DMS53 treated with DMSO at 0.1 percent for 48 hours (cell line): Measurements from ENCODE around the gene ZNF334.
A peak's percentile ranks its signal among the peaks of the same experiment; 100 is the strongest.

Source experiments
- DNase-seq: peaks from one replicate; lab custom pipeline; 2025; ENCODE audit not compliant: unreplicated experiment; lab: John Stamatoyannopoulos, UW

ZNF334 gene

GRCh38 chr20:46546298-46546697 lies 32.9 kb upstream of the ZNF334 start:
- DNase-seq, result no peak

DNA sequence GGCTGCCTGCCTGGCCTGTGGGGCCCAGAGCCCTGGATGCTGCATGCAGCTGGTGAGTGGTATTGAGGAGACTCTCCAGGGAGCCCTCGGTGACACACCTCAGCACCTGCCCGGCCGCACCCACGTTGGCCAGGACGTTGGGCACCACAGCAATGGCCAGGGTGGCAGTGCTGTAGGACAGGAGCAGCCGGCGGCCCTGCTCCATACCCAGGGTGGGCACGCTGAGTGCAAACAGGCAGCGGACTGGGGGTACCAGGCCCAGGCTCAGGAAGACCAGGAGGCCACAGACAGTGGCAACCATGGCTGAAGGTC lies 32.4 kb upstream of the ZNF334 start:
- DNase-seq, result no peak

DNA sequence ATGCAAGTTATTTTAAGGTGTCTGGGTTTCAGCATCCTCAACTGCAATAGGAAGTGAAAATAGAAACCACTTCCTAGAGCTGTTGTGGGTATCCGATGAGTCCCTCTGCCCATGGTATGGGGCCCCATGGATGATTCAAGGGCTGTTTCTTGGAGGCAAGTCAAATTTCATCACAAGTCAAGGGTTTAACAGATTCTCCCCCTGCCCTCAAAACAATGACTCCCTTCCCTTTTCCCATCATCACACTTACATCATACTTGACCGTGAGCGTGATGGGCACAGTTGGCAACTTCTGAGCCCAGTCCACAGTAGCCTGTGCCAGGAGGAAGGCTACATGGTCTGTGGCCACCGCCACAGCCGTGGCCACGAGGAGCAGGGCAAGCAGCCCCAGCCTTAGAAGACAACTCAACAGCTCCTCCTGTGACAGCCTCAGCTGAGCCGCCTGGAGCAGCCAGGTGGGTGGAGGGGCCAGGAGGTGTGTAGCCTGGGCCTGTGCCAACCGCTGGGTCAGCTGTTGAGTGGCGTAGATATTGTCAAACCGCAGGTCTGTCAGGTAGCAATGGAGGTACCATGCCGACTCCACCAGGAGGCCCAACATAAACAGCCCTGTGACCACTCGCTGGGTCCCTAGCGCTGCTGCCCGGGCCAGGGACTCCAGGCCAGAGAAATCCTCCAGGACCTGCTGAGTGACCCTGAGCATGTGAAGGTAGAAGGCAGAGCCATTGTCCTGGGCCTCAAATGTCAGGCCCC lies 31.9 kb upstream of the ZNF334 start:
- no peak for DNase-seq

- DNase-seq, result no peak
Observed at GRCh38 chr20:46544576-46544975, 31.2 kb upstream of the ZNF334 start.

DNA sequence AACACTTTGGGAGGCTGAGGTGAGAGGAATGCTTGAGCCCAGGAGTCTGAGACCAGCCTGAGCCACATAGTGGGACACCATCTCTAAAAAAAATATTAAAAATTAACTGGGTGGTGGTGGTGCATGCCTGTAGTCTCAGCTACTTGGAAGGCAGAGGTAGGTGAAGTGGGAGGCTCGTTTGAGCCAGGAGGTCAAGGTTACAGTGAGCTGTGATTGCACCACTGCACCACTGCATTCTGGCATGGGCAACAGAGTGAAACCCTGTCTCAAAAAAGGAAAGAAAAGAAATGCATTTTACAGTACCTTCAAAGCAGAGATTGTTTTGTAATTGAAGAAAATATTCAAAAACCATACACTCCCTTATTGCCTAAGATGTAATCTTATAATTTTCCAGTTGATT lies 30.6 kb upstream of the ZNF334 start:
- no peak for DNase-seq

DNA sequence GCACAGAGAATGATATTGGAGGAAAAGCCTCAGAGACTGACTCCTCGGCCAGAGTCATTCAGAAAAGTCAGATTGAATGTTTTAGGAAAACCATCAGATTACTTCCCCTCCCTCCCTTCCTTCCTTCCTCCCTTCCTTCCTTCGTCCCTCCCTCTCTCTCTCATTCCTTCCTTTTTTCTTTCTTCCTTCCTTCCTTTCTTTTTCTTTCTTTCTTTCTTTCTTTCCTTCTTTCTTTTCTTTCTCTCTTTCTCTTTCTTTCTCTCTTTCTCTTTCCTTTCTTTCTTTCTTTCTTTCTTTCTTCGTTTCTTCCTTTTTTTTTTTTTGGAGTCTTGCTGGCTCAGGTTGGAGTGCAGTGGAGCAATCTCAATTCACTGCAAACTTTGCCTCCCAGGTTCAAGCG lies 29.7 kb upstream of the ZNF334 start:
- DNase-seq, result no peak

GRCh38 chr20:46541229-46541935 lies 28.0 kb upstream of the ZNF334 start:
- no peak for DNase-seq

- no peak for DNase-seq
Observed at GRCh38 chr20:46539113-46539512, 25.8 kb upstream of the ZNF334 start.

- no peak for DNase-seq
Observed at GRCh38 chr20:46530640-46531039, 17.3 kb upstream of the ZNF334 start.

- DNase-seq, result no peak
Observed at GRCh38 chr20:46523696-46524328, 10.5 kb upstream of the ZNF334 start.

GRCh38 chr20:46523108-46523507 lies 9.7 kb upstream of the ZNF334 start:
- DNase-seq, result no peak

- peak; percentile 74 for DNase-seq
Observed at GRCh38 chr20:46520976-46521579, 7.7 kb upstream of the ZNF334 start.

- no peak for DNase-seq
Observed at GRCh38 chr20:46520540-46520939, 7.2 kb upstream of the ZNF334 start.

GRCh38 chr20:46519471-46520068 lies 6.2 kb upstream of the ZNF334 start:
- no peak for DNase-seq

GRCh38 chr20:46509523-46509922 lies 3.8 kb downstream of the ZNF334 start:
- DNase-seq, result no peak

DNA sequence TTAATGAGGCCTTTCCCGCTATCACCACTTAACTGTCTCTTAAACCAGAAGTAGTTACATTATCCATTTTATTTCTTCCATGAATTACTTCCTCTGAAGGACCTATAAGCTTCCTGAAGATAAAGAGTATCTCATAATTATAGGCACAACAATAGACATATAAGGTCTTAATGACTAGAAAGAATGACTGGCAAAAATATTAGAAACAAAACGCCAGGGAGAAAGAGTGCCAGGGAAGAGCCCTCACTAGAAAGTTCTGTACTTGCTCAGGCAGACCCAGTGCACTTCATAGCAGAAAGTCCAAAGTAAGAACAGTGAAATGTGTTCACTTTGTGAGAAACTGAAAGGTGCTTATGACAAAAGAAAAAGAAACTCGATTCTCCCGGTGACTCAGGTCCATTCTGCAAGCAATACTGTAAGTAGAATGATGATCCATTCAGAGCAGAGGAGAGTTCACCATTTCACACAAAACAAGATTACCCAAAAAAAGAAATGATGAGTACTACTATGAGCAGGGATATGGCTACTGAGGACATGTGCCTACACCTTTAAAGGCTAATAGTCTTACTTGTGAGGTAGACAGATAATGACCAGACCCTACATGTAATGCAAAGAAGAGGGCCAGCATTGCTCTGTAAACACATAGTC lies 5.5 kb downstream of the ZNF334 start:
- no peak for DNase-seq

- DNase-seq, result no peak
Observed at GRCh38 chr20:46505506-46505905, 7.9 kb downstream of the ZNF334 start.

GRCh38 chr20:46501961-46502360 lies 11.4 kb downstream of the ZNF334 start:
- no peak for DNase-seq

- no peak for DNase-seq
Observed at GRCh38 chr20:46501337-46501942, 11.9 kb downstream of the ZNF334 start.

GRCh38 chr20:46494077-46494476 lies 19.3 kb downstream of the ZNF334 start:
- DNase-seq, result no peak

DNA sequence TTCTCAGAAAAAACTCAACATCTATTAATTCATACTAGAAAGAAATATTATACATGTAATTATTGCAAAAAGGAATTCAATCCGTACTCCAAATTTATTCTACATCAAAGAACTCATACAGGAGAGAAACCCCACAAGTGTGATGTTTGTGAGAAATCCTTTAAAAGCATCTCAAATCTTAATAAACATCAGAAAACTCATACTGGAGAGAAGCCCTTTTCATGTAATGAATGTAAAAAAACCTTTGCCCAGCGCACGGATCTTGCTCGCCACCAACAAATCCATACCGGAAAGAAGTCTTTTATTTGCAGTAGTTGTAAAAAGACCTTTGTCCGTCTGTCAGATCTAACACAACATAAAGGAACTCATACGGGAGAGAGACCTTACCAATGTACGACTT lies 22.0 kb downstream of the ZNF334 start:
- no peak for DNase-seq
